Measurements from ENCODE around the gene PPP1R2. TPM values are rescaled to one million over a fixed set of nuclear protein-coding genes. Genes with fewer than 3 reads are reported as not detected.
"Not testable (repeated sequence)": the region's sequence is repeated elsewhere in the genome, so short reads cannot be mapped to it uniquely, and the experiment has no call there.

Gene PPP1R2
- polyA plus RNA-seq, 1 of the 3 experiments (the other 2 are of a cell fraction) = 8.1 TPM

DNA sequence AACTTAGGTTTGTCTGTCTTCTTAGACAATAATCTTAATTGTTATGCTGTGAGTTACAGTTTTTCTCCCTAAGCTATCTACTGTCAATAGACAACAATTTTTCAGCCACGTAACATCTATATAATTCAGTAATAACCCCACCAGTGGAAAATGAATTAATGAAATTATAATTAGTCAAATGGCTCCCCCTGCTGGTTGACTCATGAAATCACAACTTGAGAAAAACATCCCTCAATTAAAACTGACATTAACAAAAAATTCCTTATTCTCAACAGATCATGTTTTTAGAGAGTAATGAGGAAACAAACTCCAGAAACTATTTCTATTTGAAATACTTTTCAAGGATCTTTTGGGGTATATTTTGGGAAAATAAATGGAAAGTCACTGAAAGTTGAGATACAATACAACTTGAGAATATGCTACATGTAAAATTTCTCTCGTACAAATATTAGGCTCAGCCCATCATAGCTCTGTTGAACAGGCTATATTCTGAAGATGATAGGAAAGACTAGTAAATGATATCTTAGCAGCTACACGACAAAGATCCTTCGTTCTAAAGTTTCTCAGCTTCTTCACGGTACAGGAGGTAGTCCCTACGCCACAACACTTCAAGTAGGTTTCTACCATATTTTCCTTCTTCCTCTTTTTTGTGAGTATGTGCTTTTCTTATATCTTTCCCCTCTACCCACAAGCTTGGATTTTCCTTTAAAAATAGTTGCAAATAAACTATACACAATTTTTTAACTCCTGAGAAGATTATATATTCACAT lies 20.7 kb downstream of the PPP1R2 start:
- Histone ChIP-seq H3K4me3 (ENCODE audit: low read depth in 2 of 2, low read length in 1 of 2) (no peak overlapping the region), H3F3A (replicated peaks; ENCODE audit: insufficient read depth) (peaks cover 9% of the 10 kb centered on the region), H3K9me3 (no peaks in the 10 kb centered on the region), H3K27me3 (ENCODE audit: insufficient read depth) (no peaks in the 10 kb centered on the region), H3K4me2 (no peak overlapping the region), H3K27ac (ENCODE audit: low read depth in 2 of 2, low read length in 1 of 2) (no peak overlapping the region), H4K20me1 (ENCODE audit: insufficient read depth) (no peaks in the 10 kb centered on the region), H3K36me3 (replicated peaks in 1 of 2; ENCODE audit: control insufficient read depth in 1 of 2, insufficient read depth in 2 of 2, low read length in 1 of 2) (peaks cover 20 to 21% of the 10 kb centered on the region in 2 experiments), H3K9ac (no peak overlapping the region), H3K79me2 (ENCODE audit: insufficient read depth) (0 out of 2 replicates have a peak, but pooled peaks cover 3% of the 10 kb centered on the region), H2AFZ (ENCODE audit: low read depth) (no peak overlapping the region), H3K9me2 (no peaks in the 10 kb centered on the region), H3K4me1 (ENCODE audit: control insufficient read depth in 1 of 2, insufficient read depth in 2 of 2, low read depth in 1 of 2, low read length in 1 of 2) (no peaks in the 10 kb centered on the region)
- peak; percentile 61 for DNase-seq
- POLR2A ChIA-PET = interaction anchor here (1.0 kb wide), 1 partner anchor 252 kb away, joined by 3 read pairs; no protein-coding TSS in a partner anchor
- CTCF ChIA-PET = interaction anchor here (0.6 to 12.8 kb wide), 26 partner anchors 8 to 938 kb away, joined by 3 to 216 read pairs (median 4); partner anchors contain the start of genes PPP1R2 and XXYLT1
- 64% methylated on average over 6 of the region's 6 CpGs for WGBS (ENCODE audit: low lambda C conversion rate)
- TF ChIP-seq SMC3 (IDR thresholded peaks at IDR 0.05; ENCODE audit: low read depth, low read length) (peak; percentile 72), TEAD4 (IDR thresholded peaks at IDR 0.05; ENCODE audit: borderline replicate concordance, insufficient read depth) (no peak), MAX (IDR thresholded peaks at IDR 0.05; ENCODE audit: low read depth) (no peak), MXI1 (IDR thresholded peaks at IDR 0.05; ENCODE audit: low read depth, low read length) (no peak), RAD21 (IDR thresholded peaks at IDR 0.05; ENCODE audit: low read length) (peak; percentile 87)
- TF ChIP-seq, protein P1, sequence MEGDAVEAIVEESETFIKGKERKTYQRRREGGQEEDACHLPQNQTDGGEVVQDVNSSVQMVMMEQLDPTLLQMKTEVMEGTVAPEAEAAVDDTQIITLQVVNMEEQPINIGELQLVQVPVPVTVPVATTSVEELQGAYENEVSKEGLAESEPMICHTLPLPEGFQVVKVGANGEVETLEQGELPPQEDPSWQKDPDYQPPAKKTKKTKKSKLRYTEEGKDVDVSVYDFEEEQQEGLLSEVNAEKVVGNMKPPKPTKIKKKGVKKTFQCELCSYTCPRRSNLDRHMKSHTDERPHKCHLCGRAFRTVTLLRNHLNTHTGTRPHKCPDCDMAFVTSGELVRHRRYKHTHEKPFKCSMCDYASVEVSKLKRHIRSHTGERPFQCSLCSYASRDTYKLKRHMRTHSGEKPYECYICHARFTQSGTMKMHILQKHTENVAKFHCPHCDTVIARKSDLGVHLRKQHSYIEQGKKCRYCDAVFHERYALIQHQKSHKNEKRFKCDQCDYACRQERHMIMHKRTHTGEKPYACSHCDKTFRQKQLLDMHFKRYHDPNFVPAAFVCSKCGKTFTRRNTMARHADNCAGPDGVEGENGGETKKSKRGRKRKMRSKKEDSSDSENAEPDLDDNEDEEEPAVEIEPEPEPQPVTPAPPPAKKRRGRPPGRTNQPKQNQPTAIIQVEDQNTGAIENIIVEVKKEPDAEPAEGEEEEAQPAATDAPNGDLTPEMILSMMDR (IDR thresholded peaks at IDR 0.05) = peak; percentile 85

GRCh38 chr3:195517030-195517429 lies 26.1 kb downstream of the PPP1R2 start:
- no peaks in the 10 kb centered on the region for H3K9me2 ChIP-seq
- no peak for TF ChIP-seq ELF1 (IDR thresholded peaks at IDR 0.05)
- no peak for TF ChIP-seq GABPA (IDR thresholded peaks at IDR 0.05; ENCODE audit: low read depth)
- TF ChIP-seq YY1 (IDR thresholded peaks at IDR 0.05; ENCODE audit: low read depth) = no peak
- TF ChIP-seq NFIC (IDR thresholded peaks at IDR 0.05; ENCODE audit: borderline replicate concordance) = no peak
- DNase-seq = no peak
- H3K9ac ChIP-seq = no peak overlapping the region
- H3K27me3 ChIP-seq (ENCODE audit: insufficient read depth) = no peaks in the 10 kb centered on the region
- H3K4me3 ChIP-seq (ENCODE audit: low read depth in 2 of 2, low read length in 1 of 2) = no peak overlapping the region
- 0 out of 2 replicates have a peak, but pooled peaks cover 3% of the 10 kb centered on the region for H3K79me2 ChIP-seq (ENCODE audit: insufficient read depth)
- ChIA-PET POLR2A (no interaction called here), CTCF (interaction anchor here (12.8 kb wide), 1 partner anchor 248 kb away, joined by 216 read pairs; the partner anchor contains the start of gene XXYLT1)
- WGBS (ENCODE audit: low lambda C conversion rate) = 92% methylated on average over 1 of the region's 1 CpG
- no peak overlapping the region for H2AFZ ChIP-seq (ENCODE audit: low read depth)
- peaks cover 37 to 45% of the 10 kb centered on the region in 2 experiments for H3K36me3 ChIP-seq (replicated peaks in 1 of 2; ENCODE audit: control insufficient read depth in 1 of 2, insufficient read depth in 2 of 2, low read length in 1 of 2)
- no peak overlapping the region for H3K27ac ChIP-seq (ENCODE audit: low read depth in 2 of 2, low read length in 1 of 2)
- no peaks in the 10 kb centered on the region for H3F3A ChIP-seq (replicated peaks; ENCODE audit: insufficient read depth)
- H3K4me2 ChIP-seq = no peak overlapping the region
- no peaks in the 10 kb centered on the region for H3K9me3 ChIP-seq
- peaks cover 0 to 10% of the 10 kb centered on the region in 2 experiments; a peak in 2 of 4 replicates for H3K4me1 ChIP-seq (ENCODE audit: control insufficient read depth in 1 of 2, insufficient read depth in 2 of 2, low read depth in 1 of 2, low read length in 1 of 2)
- no peaks in the 10 kb centered on the region for H4K20me1 ChIP-seq (ENCODE audit: insufficient read depth)

GRCh38 chr3:195514610-195515235 lies 28.4 kb downstream of the PPP1R2 start:
- H3K9ac ChIP-seq; POLR2A ChIA-PET; H3K4me3 ChIP-seq (ENCODE audit: low read depth in 2 of 2, low read length in 1 of 2); DNase-seq; H3K27me3 ChIP-seq (ENCODE audit: insufficient read depth); H3K9me3 ChIP-seq; H3K9me2 ChIP-seq; H3F3A ChIP-seq (replicated peaks; ENCODE audit: insufficient read depth); H3K27ac ChIP-seq (ENCODE audit: low read depth in 2 of 2, low read length in 1 of 2); H3K79me2 ChIP-seq (ENCODE audit: insufficient read depth); H4K20me1 ChIP-seq (ENCODE audit: insufficient read depth); H2AFZ ChIP-seq (ENCODE audit: low read depth); H3K4me2 ChIP-seq: not testable (repeated sequence)
- CTCF ChIA-PET = interaction anchor here (1.5 to 12.8 kb wide), 3 partner anchors 7 to 246 kb away, joined by 4 to 216 read pairs (median 5); partner anchors contain the start of gene XXYLT1
- WGBS (ENCODE audit: low lambda C conversion rate) = 96% methylated on average over 1 of the region's 1 CpG
- H3K36me3 ChIP-seq (replicated peaks in 1 of 2; ENCODE audit: control insufficient read depth in 1 of 2, insufficient read depth in 2 of 2, low read length in 1 of 2) = peaks cover 41 to 45% of the 10 kb centered on the region in 2 experiments
- H3K4me1 ChIP-seq (ENCODE audit: control insufficient read depth in 1 of 2, insufficient read depth in 2 of 2, low read depth in 1 of 2, low read length in 1 of 2) = peaks cover 0 to 11% of the 10 kb centered on the region in 2 experiments; a peak in 2 of 4 replicates

All from SK-N-SH (cell line).